GM23338 (cell line): ENCODE results near the gene DLX3. TPM values are rescaled to one million over a fixed set of nuclear protein-coding genes. Genes with fewer than 3 reads are reported as not detected.

Source experiments
- ATAC-seq: fragments of 200-7000 bp; cut with Tn5 transposase; 3 replicates; pipeline ENCODE4 v1.9.1; 2020
- DNase-seq: peaks from one replicate; pipeline ENCODE4 v3.0.0-alpha.2; 2015; ENCODE audit warnings: low spot score
- H2AFZ ChIP-seq: fragments of 200-600 bp; sonication (generic); 2 replicates; pipeline ENCODE4 v1.8.0; 2016; ENCODE audit warnings: antibody characterized with exemption, mild to moderate bottlenecking, moderate library complexity
- H3F3A ChIP-seq: fragments of 200-600 bp; sonication (generic); replicated peaks from 2 replicates; pipeline ENCODE4 v1.8.0; 2017; ENCODE audit warnings: antibody characterized with exemption, mixed run types, low read depth
- H3K27ac ChIP-seq: fragments of 200-600 bp; sonication (generic); 2 replicates; pipeline ENCODE4 v1.6.1; 2016; ENCODE audit warnings: low read depth
- H3K27me3 ChIP-seq: fragments of 200-600 bp; sonication (generic); 2 replicates; pipeline ENCODE4 v1.8.0; 2016; ENCODE audit warnings: mild to moderate bottlenecking, mixed run types, moderate library complexity; ENCODE audit not compliant: insufficient read depth
- H3K36me3 ChIP-seq: fragments of 200-600 bp; sonication (generic); 2 replicates; pipeline ENCODE4 v1.8.0; 2016; ENCODE audit warnings: mild to moderate bottlenecking; ENCODE audit not compliant: insufficient read depth
- H3K4me1 ChIP-seq: fragments of 200-600 bp; sonication (generic); 2 replicates; pipeline ENCODE4 v1.8.0; 2016; ENCODE audit warnings: mild to moderate bottlenecking, moderate library complexity; ENCODE audit not compliant: insufficient read depth
- H3K4me2 ChIP-seq: fragments of 200-600 bp; sonication (generic); 2 replicates; pipeline ENCODE4 v1.7.1; 2017; ENCODE audit warnings: mixed run types
- H3K4me3 ChIP-seq: fragments of 200-600 bp; sonication (generic); 2 replicates; pipeline ENCODE4 v1.6.1; 2016; ENCODE audit warnings: mixed run types
- H3K79me2 ChIP-seq: fragments of 200-600 bp; sonication (generic); replicated peaks from 2 replicates; pipeline ENCODE4 v1.8.0; 2017; ENCODE audit warnings: mild to moderate bottlenecking; ENCODE audit not compliant: insufficient read depth
- H3K9me2 ChIP-seq: fragments of 200-600 bp; sonication (generic); 2 replicates; pipeline ENCODE4 v1.8.0; 2017; ENCODE audit not compliant: insufficient read depth
- H4K20me1 ChIP-seq: fragments of 200-600 bp; sonication (generic); replicated peaks from 2 replicates; pipeline ENCODE4 v1.8.0; 2017; ENCODE audit warnings: mild to moderate bottlenecking; ENCODE audit not compliant: insufficient read depth
- H3K27ac Mint-ChIP-seq: 2 replicates; pipeline ENCODE4 v1.8.0; 2020; ENCODE audit warnings: inconsistent platforms, mild to moderate bottlenecking, moderate library complexity, mixed read lengths
- H3K27me3 Mint-ChIP-seq: 3 replicates; pipeline ENCODE4 v1.8.0; 2022; ENCODE audit warnings: low read depth, mild to moderate bottlenecking, moderate library complexity, mixed read lengths, inconsistent platforms; ENCODE audit not compliant: insufficient read depth, poor library complexity
- H3K36me3 Mint-ChIP-seq: 3 replicates; pipeline ENCODE4 v1.8.0; 2021; ENCODE audit warnings: low read depth, mild to moderate bottlenecking, inconsistent platforms, moderate library complexity, mixed read lengths
- H3K4me1 Mint-ChIP-seq: 3 replicates; pipeline ENCODE4 v1.8.0; 2020; ENCODE audit warnings: mild to moderate bottlenecking, inconsistent platforms, mixed read lengths
- H3K4me3 Mint-ChIP-seq: 3 replicates; pipeline ENCODE4 v1.8.0; 2021; ENCODE audit warnings: moderate library complexity, mild to moderate bottlenecking, inconsistent platforms, mixed read lengths
- H3K9me3 Mint-ChIP-seq: 3 replicates; pipeline ENCODE4 v1.8.0; 2020; ENCODE audit warnings: moderate library complexity, mild to moderate bottlenecking, inconsistent platforms, mixed read lengths
- CREB1 ChIP-seq: fragments of 250-450 bp; sonication (Bioruptor Pico); IDR thresholded peaks from 2 replicates; pipeline ENCODE4 v1.5.0; 2020; ENCODE audit warnings: low read depth, mild to moderate bottlenecking, moderate library complexity
- EZH2phosphoT487 ChIP-seq: fragments of 200-600 bp; sonication (generic); IDR thresholded peaks from one replicate; pipeline ENCODE4 v1.8.1; 2018; ENCODE audit warnings: antibody characterized with exemption; ENCODE audit not compliant: unreplicated experiment
- POLR2AphosphoS5 ChIP-seq: IDR thresholded peaks from 2 replicates; pipeline ENCODE4 v1.6.1; 2016; ENCODE audit warnings: antibody characterized with exemption, low read depth
- STAT1 ChIP-seq: IDR thresholded peaks from one replicate; pipeline ENCODE4 v1.6.1; 2016; ENCODE audit warnings: antibody characterized with exemption; ENCODE audit not compliant: unreplicated experiment
- ZNF114 ChIP-seq: fragments of 250-450 bp; sonication (Bioruptor Pico); IDR thresholded peaks from 2 replicates; pipeline ENCODE4 v1.5.0; 2020; ENCODE audit warnings: mild to moderate bottlenecking, moderate library complexity
- polyA plus RNA-seq: library from polyadenylated mRNA; unstranded; fragments of >200 nt; fragmentation: Nextera tagmentation; extraction: Ambion mirVana; gene quantifications from 2 replicates; pipeline ENCODE4 v1.2.1, GENCODE V29; 2016
- total RNA-seq: library from RNA; depleted of rRNA; stranded (reverse); fragments of >200 nt; shearing (Covaris generic); gene quantifications from 2 replicates; pipeline ENCODE4 v1.2.3, GENCODE V29; 2014
- TF ChIP-seq, protein P1 (sequence below): fragments of 250-450 bp; sonication (Bioruptor Pico); IDR thresholded peaks from 2 replicates; pipeline ENCODE4 v1.5.0; 2020; ENCODE audit warnings: mild to moderate bottlenecking, moderate library complexity
- TF ChIP-seq, protein P2 (sequence below): IDR thresholded peaks from 2 replicates; pipeline ENCODE4 v1.6.1; 2016; ENCODE audit warnings: antibody characterized with exemption

Gene DLX3
- total and polyA plus RNA-seq, 2 experiments from 2014 or later, result 0.14 to 0.27 TPM

DNA sequence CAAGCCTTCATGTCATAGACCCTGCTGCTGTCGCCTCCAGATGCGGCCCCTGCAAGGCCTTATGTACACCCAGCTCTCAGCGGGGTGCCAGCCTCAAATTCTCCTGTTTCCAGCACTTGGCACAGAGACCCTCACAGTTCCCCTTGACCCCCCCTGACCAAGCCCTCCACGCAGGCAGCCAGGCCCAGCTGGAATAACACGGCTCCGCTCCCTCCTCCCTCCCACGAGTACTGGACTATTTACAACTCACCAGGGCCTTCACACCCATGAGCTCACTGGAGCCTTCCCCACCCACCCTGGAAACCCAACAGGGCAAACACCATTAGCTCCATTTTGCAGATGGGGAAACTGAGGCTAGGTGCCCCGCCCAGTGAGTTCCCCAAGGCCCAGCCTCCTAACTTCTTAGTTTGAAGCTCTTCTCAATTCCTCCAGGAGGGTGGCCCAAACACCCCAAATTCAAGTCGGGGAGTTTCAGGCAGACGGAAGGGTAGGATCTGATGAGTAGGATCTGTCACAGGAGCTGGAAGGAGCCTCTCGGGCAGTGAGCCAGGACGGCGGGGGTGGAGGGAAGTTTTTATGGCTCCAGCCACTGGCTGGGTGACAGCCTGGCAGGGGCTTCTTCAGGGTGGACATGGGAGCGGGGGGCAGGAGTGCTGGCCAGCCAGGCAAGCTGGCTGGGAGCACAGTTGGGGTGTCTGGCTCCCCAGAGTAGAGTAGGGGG lies 43.5 kb downstream of the DLX3 start (continued):
- TF ChIP-seq, protein P1, sequence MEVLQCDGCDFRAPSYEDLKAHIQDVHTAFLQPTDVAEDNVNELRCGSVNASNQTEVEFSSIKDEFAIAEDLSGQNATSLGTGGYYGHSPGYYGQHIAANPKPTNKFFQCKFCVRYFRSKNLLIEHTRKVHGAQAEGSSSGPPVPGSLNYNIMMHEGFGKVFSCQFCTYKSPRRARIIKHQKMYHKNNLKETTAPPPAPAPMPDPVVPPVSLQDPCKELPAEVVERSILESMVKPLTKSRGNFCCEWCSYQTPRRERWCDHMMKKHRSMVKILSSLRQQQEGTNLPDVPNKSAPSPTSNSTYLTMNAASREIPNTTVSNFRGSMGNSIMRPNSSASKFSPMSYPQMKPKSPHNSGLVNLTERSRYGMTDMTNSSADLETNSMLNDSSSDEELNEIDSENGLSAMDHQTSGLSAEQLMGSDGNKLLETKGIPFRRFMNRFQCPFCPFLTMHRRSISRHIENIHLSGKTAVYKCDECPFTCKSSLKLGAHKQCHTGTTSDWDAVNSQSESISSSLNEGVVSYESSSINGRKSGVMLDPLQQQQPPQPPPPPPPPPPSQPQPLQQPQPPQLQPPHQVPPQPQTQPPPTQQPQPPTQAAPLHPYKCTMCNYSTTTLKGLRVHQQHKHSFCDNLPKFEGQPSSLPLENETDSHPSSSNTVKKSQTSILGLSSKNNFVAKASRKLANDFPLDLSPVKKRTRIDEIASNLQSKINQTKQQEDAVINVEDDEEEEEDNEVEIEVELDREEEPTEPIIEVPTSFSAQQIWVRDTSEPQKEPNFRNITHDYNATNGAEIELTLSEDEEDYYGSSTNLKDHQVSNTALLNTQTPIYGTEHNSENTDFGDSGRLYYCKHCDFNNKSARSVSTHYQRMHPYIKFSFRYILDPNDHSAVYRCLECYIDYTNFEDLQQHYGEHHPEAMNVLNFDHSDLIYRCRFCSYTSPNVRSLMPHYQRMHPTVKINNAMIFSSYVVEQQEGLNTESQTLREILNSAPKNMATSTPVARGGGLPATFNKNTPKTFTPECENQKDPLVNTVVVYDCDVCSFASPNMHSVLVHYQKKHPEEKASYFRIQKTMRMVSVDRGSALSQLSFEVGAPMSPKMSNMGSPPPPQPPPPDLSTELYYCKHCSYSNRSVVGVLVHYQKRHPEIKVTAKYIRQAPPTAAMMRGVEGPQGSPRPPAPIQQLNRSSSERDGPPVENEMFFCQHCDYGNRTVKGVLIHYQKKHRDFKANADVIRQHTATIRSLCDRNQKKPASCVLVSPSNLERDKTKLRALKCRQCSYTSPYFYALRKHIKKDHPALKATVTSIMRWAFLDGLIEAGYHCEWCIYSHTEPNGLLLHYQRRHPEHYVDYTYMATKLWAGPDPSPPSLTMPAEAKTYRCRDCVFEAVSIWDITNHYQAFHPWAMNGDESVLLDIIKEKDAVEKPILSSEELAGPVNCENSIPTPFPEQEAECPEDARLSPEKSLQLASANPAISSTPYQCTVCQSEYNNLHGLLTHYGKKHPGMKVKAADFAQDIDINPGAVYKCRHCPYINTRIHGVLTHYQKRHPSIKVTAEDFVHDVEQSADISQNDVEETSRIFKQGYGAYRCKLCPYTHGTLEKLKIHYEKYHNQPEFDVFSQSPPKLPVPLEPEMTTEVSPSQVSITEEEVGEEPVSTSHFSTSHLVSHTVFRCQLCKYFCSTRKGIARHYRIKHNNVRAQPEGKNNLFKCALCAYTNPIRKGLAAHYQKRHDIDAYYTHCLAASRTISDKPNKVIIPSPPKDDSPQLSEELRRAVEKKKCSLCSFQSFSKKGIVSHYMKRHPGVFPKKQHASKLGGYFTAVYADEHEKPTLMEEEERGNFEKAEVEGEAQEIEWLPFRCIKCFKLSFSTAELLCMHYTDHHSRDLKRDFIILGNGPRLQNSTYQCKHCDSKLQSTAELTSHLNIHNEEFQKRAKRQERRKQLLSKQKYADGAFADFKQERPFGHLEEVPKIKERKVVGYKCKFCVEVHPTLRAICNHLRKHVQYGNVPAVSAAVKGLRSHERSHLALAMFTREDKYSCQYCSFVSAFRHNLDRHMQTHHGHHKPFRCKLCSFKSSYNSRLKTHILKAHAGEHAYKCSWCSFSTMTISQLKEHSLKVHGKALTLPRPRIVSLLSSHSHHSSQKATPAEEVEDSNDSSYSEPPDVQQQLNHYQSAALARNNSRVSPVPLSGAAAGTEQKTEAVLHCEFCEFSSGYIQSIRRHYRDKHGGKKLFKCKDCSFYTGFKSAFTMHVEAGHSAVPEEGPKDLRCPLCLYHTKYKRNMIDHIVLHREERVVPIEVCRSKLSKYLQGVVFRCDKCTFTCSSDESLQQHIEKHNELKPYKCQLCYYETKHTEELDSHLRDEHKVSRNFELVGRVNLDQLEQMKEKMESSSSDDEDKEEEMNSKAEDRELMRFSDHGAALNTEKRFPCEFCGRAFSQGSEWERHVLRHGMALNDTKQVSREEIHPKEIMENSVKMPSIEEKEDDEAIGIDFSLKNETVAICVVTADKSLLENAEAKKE (CRISPR knock-in tag), result no peak
- TF ChIP-seq EZH2phosphoT487, result no peak
- TF ChIP-seq ZNF114 (CRISPR knock-in tag), result no peak
- TF ChIP-seq POLR2AphosphoS5, result no peak

DNA sequence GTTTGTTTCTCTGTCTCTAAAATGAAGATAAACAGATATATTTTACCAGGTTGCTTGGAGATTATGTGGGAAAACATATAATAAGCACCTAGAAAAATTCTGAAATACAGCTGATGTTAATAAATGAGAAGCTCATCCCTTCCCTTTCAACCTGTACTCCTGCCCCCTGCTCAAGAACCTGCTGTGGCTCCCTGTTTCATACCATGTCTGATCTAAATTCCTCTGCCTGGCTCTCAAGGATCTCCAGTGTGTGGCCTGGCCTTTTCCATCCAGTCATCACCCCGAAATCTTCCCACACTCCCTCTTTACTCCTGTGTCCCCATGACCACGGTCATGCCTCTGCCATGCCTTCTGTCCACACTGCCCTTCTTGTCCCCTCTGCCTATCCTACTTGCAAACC lies 45.4 kb downstream of the DLX3 start:
- no peaks in the 10 kb centered on the region; the same call in 1 of the 2 replicates for H3K27me3 ChIP-seq
- H3K27me3 Mint-ChIP-seq, result peaks cover 19% of the 10 kb centered on the region
- no peak overlapping the region for H3K27ac Mint-ChIP-seq
- TF ChIP-seq STAT1, result no peak
- no peak for TF ChIP-seq CREB1 (CRISPR knock-in tag)
- TF ChIP-seq, protein P1 (CRISPR knock-in tag), result no peak
- TF ChIP-seq, protein P2, sequence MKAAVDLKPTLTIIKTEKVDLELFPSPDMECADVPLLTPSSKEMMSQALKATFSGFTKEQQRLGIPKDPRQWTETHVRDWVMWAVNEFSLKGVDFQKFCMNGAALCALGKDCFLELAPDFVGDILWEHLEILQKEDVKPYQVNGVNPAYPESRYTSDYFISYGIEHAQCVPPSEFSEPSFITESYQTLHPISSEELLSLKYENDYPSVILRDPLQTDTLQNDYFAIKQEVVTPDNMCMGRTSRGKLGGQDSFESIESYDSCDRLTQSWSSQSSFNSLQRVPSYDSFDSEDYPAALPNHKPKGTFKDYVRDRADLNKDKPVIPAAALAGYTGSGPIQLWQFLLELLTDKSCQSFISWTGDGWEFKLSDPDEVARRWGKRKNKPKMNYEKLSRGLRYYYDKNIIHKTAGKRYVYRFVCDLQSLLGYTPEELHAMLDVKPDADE, result no peak

More for the DNA sequence above, 45.4 kb downstream of the DLX3 start:
- Histone ChIP-seq H3K36me3 (no peaks in the 10 kb centered on the region), H2AFZ (no peak overlapping the region), H4K20me1 (no peaks in the 10 kb centered on the region), H3K9me2 (no peaks in the 10 kb centered on the region), H3K4me3 (no peak overlapping the region), H3F3A (no peaks in the 10 kb centered on the region), H3K27ac (no peak overlapping the region), H3K79me2 (no peaks in the 10 kb centered on the region), H3K4me1 (no peaks in the 10 kb centered on the region; the same call in 1 of the 2 replicates), H3K4me2 (no peak overlapping the region)
- Mint-ChIP-seq H3K4me1 (peaks cover 15% of the 10 kb centered on the region; the same call in 2 of the 3 replicates), H3K4me3 (no peak overlapping the region), H3K9me3 (no peaks in the 10 kb centered on the region), H3K36me3 (no peaks in the 10 kb centered on the region)
- ATAC-seq, result no peak
- no peak for DNase-seq
